ENCODE measurements around the gene RALGAPA2.

Gene RALGAPA2

DNA sequence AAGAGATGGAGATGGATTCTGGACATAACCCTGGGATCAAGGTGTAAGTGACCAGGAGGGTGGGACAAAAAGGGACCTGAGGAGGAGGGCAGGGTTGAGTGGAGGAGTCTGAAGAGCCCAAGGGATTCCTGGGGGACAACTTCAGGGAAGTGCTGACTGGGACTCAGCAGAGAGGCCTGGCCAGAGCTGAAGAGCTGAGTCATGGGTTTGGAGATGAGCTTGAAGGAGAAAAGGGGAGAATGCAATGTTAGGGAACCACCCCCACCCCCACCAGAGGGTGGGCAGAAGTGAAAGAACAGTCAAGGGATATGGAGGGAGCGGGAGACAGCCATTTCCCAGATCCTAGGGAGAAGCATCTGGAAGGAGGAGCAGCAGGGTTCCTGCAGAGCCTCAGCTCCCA, 289.3 kb downstream of the RALGAPA2 start:
- no peak for DNase-seq

GRCh38 chr20:20417876-20418676, 294.4 kb downstream of the RALGAPA2 start:
- no peak for DNase-seq

DNA sequence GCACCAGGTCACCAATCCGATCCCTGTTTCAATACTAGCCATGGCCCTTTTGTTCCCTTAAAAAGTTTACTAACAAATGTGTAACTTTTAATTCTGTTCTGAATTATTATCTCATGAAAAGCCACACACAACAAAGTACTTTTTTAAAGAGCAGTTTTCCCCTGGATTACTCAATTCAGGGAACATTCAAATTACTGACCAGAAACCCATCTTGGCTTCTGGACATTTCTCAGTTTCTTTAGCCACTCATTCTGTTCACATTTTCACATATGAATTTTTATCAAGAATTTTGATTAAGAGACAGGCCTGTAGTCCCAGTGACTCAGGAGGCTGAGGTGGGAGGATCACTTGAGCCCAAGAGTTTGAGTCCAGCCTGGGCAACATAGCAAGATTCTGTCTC, 297.1 kb downstream of the RALGAPA2 start:
- DNase-seq, result no peak

GRCh38 chr20:20414640-20415220, 297.7 kb downstream of the RALGAPA2 start:
- no peak for DNase-seq

DNA sequence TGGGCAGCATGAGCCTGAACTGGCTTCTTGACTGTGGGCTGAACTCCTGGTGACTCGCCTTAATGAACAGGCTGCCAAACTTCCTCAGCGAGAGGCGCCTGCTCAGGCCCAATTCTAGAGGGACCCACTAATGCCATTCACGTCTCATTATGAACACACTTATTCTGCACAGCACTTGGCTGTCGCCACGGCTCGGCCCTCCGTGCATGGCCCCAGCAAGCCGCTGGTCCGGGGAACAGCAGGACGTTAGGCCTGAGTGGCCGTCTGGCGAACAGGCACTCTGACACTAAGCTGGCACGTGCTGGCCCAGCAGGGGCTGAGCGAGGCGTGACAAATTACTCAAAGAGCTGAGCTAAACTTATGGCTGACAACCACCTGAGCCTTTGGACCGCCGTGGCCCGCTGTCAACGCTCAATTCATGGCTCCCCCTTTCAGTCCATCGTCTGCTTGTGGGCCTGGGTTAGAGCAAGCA, 298.6 kb downstream of the RALGAPA2 start:
- DNase-seq, result no peak

DNA sequence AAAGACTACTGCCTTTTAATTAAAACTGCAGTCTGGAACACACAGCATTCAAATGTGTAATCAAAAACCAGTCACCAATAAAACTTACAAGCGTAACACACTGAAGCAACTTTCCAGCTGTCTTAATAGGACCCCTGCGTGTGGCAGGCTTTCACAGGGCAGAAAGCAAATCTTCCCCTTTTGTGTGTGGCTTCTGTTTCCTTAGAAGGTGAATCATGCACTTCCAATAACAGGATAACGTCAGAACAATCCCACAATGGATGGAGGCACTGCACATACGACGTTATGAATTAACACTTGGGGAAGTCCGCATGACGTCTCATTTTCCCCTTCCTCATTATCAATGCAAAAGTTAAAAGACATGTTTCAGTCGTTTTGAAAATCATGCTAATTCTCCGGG, 299.7 kb downstream of the RALGAPA2 start:
- no peak for DNase-seq

DNA sequence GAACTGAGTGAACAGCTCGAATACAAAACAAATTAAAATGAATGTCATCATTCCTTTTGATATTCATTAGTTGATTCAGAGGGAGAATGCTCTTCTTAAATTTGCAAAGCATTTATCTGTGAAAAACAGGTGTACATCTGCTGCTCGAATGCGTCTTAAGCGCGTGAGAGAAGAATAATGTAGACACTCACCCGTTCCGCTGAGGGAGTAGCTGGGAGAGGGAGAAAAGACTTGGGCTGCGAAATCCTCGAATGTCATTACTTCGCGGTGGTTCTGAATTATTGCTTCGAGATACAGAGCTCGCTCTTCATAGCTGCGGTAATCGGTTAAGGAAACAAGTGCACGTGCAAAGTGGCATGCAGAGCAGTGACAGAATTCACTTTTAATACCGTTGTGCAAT, 300.6 kb downstream of the RALGAPA2 start:
- no peak for DNase-seq

- no peak for DNase-seq
Observed at GRCh38 chr20:20411402-20411801, 301.0 kb downstream of the RALGAPA2 start.

- no peak for DNase-seq
Observed at GRCh38 chr20:20410678-20411077, 301.8 kb downstream of the RALGAPA2 start.

- no peak for DNase-seq
Observed at GRCh38 chr20:20409331-20409730, 303.1 kb downstream of the RALGAPA2 start.

GRCh38 chr20:20407891-20408805, 304.3 kb downstream of the RALGAPA2 start:
- DNase-seq, result peak; percentile 45

GRCh38 chr20:20406306-20406705, 306.1 kb downstream of the RALGAPA2 start:
- DNase-seq, result no peak

- DNase-seq, result no peak
Observed at GRCh38 chr20:20405623-20406022, 306.8 kb downstream of the RALGAPA2 start.

- no peak for DNase-seq
Observed at GRCh38 chr20:20404633-20405032, 307.8 kb downstream of the RALGAPA2 start.

DNA sequence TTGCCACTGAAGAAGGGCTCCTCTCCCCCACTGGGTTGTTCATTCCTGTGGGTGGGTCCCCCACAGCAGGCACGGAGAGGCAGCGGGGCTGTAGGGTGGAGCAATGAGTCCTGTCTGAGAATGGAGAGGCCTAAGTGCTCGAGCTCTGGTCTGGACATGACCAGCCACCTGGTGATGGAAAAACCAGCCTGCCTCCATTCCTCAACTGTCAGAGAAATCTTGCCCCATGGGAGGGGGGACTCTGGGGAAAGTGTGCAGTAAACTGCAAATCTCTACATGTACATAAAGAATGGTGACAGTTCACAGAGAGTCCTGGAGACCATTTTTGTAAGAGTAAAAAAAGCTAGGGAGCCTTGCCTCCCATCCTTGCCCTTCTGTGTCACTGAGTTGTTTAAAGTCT, 310.5 kb downstream of the RALGAPA2 start:
- DNase-seq, result no peak

DNA sequence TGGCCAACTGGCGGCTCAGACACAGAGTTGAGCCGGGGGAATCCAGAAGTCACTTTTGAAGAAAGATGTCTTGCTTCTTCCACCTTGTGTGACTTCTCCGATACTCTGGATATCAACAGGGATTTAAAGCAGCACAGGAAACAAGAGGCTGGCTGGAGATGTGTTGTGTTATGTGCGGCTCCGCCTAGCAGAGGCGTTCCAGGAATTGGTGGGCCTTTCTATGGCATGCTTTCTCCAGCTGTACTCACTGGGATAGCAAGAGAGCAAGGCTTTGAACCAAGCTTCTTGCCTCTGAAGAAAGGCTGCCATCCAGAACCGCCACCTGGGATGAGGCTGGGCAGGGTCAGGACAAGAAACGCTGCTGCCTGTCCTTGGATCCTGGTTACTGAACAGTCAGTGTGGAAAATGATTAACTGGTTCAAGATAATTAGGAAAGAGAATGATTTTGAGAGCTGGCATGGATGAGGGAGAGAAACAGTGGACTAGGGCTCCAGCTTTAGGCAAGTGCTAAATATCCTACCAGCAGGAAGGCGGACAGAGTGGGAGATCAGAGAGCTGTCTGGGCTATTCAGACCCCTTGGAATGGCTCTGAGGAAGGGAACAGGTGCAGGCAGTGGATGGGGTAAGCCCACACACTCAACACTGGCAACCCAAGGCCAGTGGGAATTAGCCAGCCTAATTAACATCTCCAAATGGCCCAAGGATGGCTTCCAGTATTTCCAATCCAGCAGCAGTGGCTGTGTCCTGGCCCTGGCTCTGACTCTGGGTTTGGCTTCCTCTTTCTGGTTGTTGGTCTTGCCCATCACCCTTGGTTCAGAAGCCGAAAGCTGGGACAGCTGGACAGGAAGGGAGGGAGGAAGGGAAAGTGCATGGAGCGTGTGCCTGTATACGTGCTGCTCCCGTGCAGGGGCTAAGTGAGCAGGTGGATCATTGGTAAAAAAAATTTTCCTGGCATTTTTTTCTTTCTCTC, 312.6 kb downstream of the RALGAPA2 start:
- DNase-seq, result no peak

DNA sequence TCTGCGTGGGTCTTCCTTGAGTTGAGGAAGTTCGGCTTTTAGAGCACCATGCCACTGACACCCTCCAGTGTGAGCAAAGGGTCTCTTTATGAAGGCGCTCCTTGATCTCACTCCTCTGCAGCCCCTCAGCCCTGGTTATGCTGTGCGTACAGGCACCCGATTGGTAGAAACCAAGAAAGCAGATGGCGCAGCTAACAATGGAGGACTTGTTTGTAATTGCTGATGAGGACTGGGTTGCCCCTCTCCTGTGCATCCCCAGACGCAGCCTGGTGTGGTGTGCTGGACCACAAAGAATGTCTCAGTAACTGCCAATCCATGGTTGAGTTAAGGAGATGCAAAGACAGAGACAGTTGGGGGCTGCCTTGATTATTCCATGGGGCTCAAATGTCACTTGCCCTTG, 314.3 kb downstream of the RALGAPA2 start:
- DNase-seq, result no peak

- no peak for DNase-seq
Observed at GRCh38 chr20:20396794-20397193, 315.6 kb downstream of the RALGAPA2 start.

DNA sequence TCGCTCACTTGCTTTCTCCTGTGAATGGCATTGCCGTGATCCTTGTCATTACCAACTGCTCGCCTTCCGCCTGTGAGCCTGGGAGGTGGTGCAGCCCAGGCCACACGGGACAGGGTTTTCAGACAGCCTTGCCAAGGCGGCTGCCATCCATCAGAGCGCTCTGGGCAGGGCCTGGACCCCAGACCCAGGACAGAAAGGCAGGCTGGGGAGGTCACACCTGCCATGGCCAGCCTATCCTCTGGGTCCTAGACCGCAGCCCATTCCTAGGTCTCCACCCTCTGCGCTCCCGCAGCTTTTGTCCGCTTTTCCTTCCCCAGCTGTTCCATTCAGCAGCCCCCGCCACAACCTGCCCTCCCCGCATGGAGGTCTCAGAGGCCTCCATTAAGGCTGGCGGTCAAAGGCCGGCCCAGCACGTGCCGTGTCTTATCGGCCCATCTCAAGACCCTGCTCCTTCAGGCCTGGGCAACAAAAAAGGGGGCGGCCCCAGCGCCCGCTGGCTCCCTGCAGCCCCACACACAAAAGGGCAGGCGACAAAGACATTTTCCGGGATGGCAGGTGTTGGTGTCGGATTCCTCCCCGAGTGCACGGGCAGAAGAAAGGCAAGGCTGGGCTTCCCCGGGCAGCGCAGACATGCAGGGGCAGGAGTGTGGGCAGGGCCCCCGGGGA, 316.4 kb downstream of the RALGAPA2 start:
- no peak for DNase-seq

GRCh38 chr20:20395087-20395486, 317.4 kb downstream of the RALGAPA2 start:
- DNase-seq, result no peak

Data from HCEC 1CT (cell line).